Osteoblast (primary cell): Measurements from ENCODE around the gene CCDC85A. TPM values are rescaled to one million over a fixed set of nuclear protein-coding genes. Genes with fewer than 3 reads are reported as not detected.

ENCODE experiments used
- DNase-seq: peaks from one replicate; pipeline ENCODE4 v3.0.0; 2011; ENCODE audit warnings: low spot score, mixed read lengths; ENCODE audit not compliant: insufficient read length; ENCODE audit errors: missing footprints
- H2AFZ ChIP-seq: 2 replicates; pipeline ENCODE4 v1.6.0; 2011; ENCODE audit warnings: mild to moderate bottlenecking, low read length
- H3K27ac ChIP-seq: 2 replicates; pipeline ENCODE4 v1.5.1; 2011; ENCODE audit warnings: mild to moderate bottlenecking, low read depth, low read length, moderate library complexity
- H3K27me3 ChIP-seq: 2 replicates; pipeline ENCODE4 v1.6.0; 2012; ENCODE audit warnings: mild to moderate bottlenecking, control low read depth, inconsistent platforms, low read length, moderate library complexity; ENCODE audit not compliant: insufficient read depth
- H3K36me3 ChIP-seq: 2 replicates; pipeline ENCODE4 v1.5.1; 2011; ENCODE audit warnings: mild to moderate bottlenecking, low read length, control low read depth, moderate library complexity; ENCODE audit not compliant: insufficient read depth
- H3K4me1 ChIP-seq: 2 replicates; pipeline ENCODE4 v1.5.1; 2011; ENCODE audit warnings: mild to moderate bottlenecking, low read length, control low read depth, moderate library complexity; ENCODE audit not compliant: insufficient read depth
- H3K4me2 ChIP-seq: 2 replicates; pipeline ENCODE4 v1.6.0; 2011; ENCODE audit warnings: mild to moderate bottlenecking, low read length; ENCODE audit not compliant: insufficient read depth
- H3K4me3 ChIP-seq: fragments of 200-600 bp; sonication (generic); 3 replicates; pipeline ENCODE4 v1.5.1; 2012; ENCODE audit warnings: mild to moderate bottlenecking, low read length, inconsistent platforms; ENCODE audit not compliant: insufficient read depth
- H3K79me2 ChIP-seq: 2 replicates; pipeline ENCODE4 v1.6.0; 2012; ENCODE audit warnings: mild to moderate bottlenecking, low read length, control low read depth, inconsistent platforms; ENCODE audit not compliant: insufficient read depth
- H3K9me3 ChIP-seq: 2 replicates; pipeline ENCODE4 v1.5.1; 2011; ENCODE audit warnings: low read depth, low read length, control low read depth
- H4K20me1 ChIP-seq: 2 replicates; pipeline ENCODE4 v1.6.0; 2012; ENCODE audit warnings: mild to moderate bottlenecking, low read length, control low read depth; ENCODE audit not compliant: insufficient read depth
- CTCF ChIP-seq: IDR thresholded peaks from 2 replicates; pipeline ENCODE4 v1.5.1; 2011; ENCODE audit warnings: mild to moderate bottlenecking, low read depth, low read length, moderate library complexity; ENCODE audit errors: extremely low read depth
- total RNA-seq: library from RNA; depleted of rRNA; stranded (reverse); fragments of >200 nt; gene quantifications from 2 replicates; pipeline ENCODE4 v1.2.3, GENCODE V29; 2012

The CCDC85A gene
- total RNA-seq, 1 donor: 0.72 TPM

GRCh38 chr2:56263876-56264275 is 80.1 kb downstream of the CCDC85A start:
- DNase-seq: no peak
- no peaks in the 10 kb centered on the region for H4K20me1 ChIP-seq
- H3K4me3 ChIP-seq: no peak overlapping the region
- H2AFZ ChIP-seq: no peak overlapping the region
- no peaks in the 10 kb centered on the region for H3K4me1 ChIP-seq
- no peaks in the 10 kb centered on the region for H3K27me3 ChIP-seq
- no peaks in the 10 kb centered on the region for H3K36me3 ChIP-seq
- H3K9me3 ChIP-seq: no peaks in the 10 kb centered on the region
- H3K27ac ChIP-seq: no peak overlapping the region
- no peaks in the 10 kb centered on the region for H3K79me2 ChIP-seq
- H3K4me2 ChIP-seq: no peak overlapping the region
- TF ChIP-seq CTCF: no peak

GRCh38 chr2:56266761-56267414 is 83.1 kb downstream of the CCDC85A start:
- TF ChIP-seq CTCF: no peak
- no peaks in the 10 kb centered on the region for H4K20me1 ChIP-seq
- DNase-seq: no peak

GRCh38 chr2:56267415-56267788 is 83.6 kb downstream of the CCDC85A start:
- Histone ChIP-seq H2AFZ (no peak overlapping the region), H4K20me1 (no peaks in the 10 kb centered on the region), H3K36me3 (no peaks in the 10 kb centered on the region), H3K27me3 (no peaks in the 10 kb centered on the region), H3K4me3 (no peak overlapping the region), H3K4me1 (no peaks in the 10 kb centered on the region), H3K9me3 (no peaks in the 10 kb centered on the region), H3K4me2 (no peak overlapping the region), H3K79me2 (no peaks in the 10 kb centered on the region), H3K27ac (no peak overlapping the region)
- no peak for TF ChIP-seq CTCF
- no peak for DNase-seq

More at GRCh38 chr2:56266761-56267414, 83.1 kb downstream of the CCDC85A start:
- H3K4me1 ChIP-seq: no peaks in the 10 kb centered on the region
- H3K9me3 ChIP-seq: no peaks in the 10 kb centered on the region
- no peak overlapping the region for H2AFZ ChIP-seq
- H3K27ac ChIP-seq: no peak overlapping the region
- no peak overlapping the region for H3K4me3 ChIP-seq
- no peak overlapping the region for H3K4me2 ChIP-seq
- no peaks in the 10 kb centered on the region for H3K79me2 ChIP-seq
- no peaks in the 10 kb centered on the region for H3K36me3 ChIP-seq
- no peaks in the 10 kb centered on the region for H3K27me3 ChIP-seq

GRCh38 chr2:56268856-56269255 is 85.1 kb downstream of the CCDC85A start:
- no peaks in the 10 kb centered on the region for H3K9me3 ChIP-seq
- H2AFZ ChIP-seq: no peak overlapping the region
- H3K4me2 ChIP-seq: no peak overlapping the region
- no peak for DNase-seq
- TF ChIP-seq CTCF: no peak
- no peak overlapping the region for H3K27ac ChIP-seq
- no peaks in the 10 kb centered on the region for H4K20me1 ChIP-seq
- no peak overlapping the region for H3K4me3 ChIP-seq
- H3K4me1 ChIP-seq: no peaks in the 10 kb centered on the region
- no peaks in the 10 kb centered on the region for H3K36me3 ChIP-seq
- no peaks in the 10 kb centered on the region for H3K27me3 ChIP-seq
- no peaks in the 10 kb centered on the region for H3K79me2 ChIP-seq
